Lung (tissue), 12 donors: ENCODE measurements around the gene PTPRN2. TPM values are rescaled to one million over a fixed set of nuclear protein-coding genes. Genes with fewer than 3 reads are reported as not detected.
"Not testable (repeated sequence)": the region's sequence is repeated elsewhere in the genome, so short reads cannot be mapped to it uniquely, and the experiment has no call there.

Source experiments
- ATAC-seq: fragments of 200-7000 bp; cut with Tn5 transposase; one replicate; pipeline ENCODE4 v1.9.1; 2020; ENCODE audit warnings: moderate number of reproducible peaks; ENCODE audit not compliant: insufficient read depth, low FRiP score
- DNase-seq, 3 donors: peaks; one replicate each; pipeline ENCODE4 v3.0.0-alpha.2; 2013 to 2017
- H3K27ac ChIP-seq, 2 donors: one replicate each; pipeline ENCODE4 v1.5.1; 2013; ENCODE audit warnings: mild to moderate bottlenecking in 2 of 2, moderate library complexity in 2 of 2, control low read depth in 1 of 2, inconsistent platforms in 1 of 2, low read depth in 1 of 2, low read length in 1 of 2
- H3K27me3 ChIP-seq, 3 donors: one replicate each; pipeline ENCODE4 v1.5.1; 2013; ENCODE audit warnings: low read length in 2 of 3; ENCODE audit not compliant: control insufficient read depth in 3 of 3, insufficient read depth in 3 of 3
- H3K36me3 ChIP-seq, 4 donors: one replicate each; pipeline ENCODE4 v1.5.1; 2013; ENCODE audit warnings: low read length in 4 of 4, mild to moderate bottlenecking in 1 of 4, moderate library complexity in 1 of 4; ENCODE audit not compliant: control insufficient read depth in 4 of 4, insufficient read depth in 4 of 4
- H3K4me1 ChIP-seq, 5 donors: one replicate each; pipeline ENCODE4 v1.5.1; 2013; ENCODE audit warnings: low read length in 5 of 5, mild to moderate bottlenecking in 2 of 5, moderate library complexity in 1 of 5; ENCODE audit not compliant: control insufficient read depth in 5 of 5, insufficient read depth in 5 of 5
- H3K4me3 ChIP-seq: one replicate; pipeline ENCODE4 v1.5.1; 2013; ENCODE audit warnings: mild to moderate bottlenecking, control low read depth, moderate library complexity
- H3K9ac ChIP-seq, 2 donors: one replicate each; pipeline ENCODE4 v1.5.1; 2013; ENCODE audit warnings: low read length in 2 of 2, control low read depth in 1 of 2; ENCODE audit not compliant: insufficient read depth in 1 of 2
- H3K9me3 ChIP-seq, 4 donors: one replicate each; pipeline ENCODE4 v1.5.1; 2013; ENCODE audit warnings: low read length in 3 of 4, mild to moderate bottlenecking in 1 of 4, moderate library complexity in 1 of 4; ENCODE audit not compliant: control insufficient read depth in 4 of 4, insufficient read depth in 3 of 4
- WGBS, 2 donors: extraction: QIAGEN DNeasy Blood & Tissue Kit; methylation state at CpG; one replicate each; pipeline ENCODE4 v1.1.7; 2013; 5-methylcytosine and 5-hydroxymethylcytosine counted together
- polyA plus RNA-seq, 2 donors: library from polyadenylated mRNA; stranded (reverse); fragments of 200-250 nt; gene quantifications; one replicate each; pipeline ENCODE4 v1.2.1, GENCODE V29; 2013
- total RNA-seq, 2 donors: library from RNA; depleted of rRNA in 1 of 2; stranded (reverse); fragments of >200 nt in 1 of 2; gene quantifications; one replicate each; pipeline ENCODE4 v1.2.1, GENCODE V29; 2014 to 2021
- TF ChIP-seq, protein P1 (sequence below): IDR thresholded peaks from 2 replicates; pipeline ENCODE4 v1.5.1; 2012; ENCODE audit warnings: mild to moderate bottlenecking; ENCODE audit errors: control extremely low read depth, extremely low read depth
- donor health status: control.
- donor health status: control.
- donor health status: Bipolar disorder and iron deficiency.
- donor health status: healthy.
- donor health status: DM: yes; HTN: yes; CAD: no.

PTPRN2 gene
- total and polyA plus RNA-seq, 4 donors, result 2.1 to 7.4 (median 4.4) TPM

DNA sequence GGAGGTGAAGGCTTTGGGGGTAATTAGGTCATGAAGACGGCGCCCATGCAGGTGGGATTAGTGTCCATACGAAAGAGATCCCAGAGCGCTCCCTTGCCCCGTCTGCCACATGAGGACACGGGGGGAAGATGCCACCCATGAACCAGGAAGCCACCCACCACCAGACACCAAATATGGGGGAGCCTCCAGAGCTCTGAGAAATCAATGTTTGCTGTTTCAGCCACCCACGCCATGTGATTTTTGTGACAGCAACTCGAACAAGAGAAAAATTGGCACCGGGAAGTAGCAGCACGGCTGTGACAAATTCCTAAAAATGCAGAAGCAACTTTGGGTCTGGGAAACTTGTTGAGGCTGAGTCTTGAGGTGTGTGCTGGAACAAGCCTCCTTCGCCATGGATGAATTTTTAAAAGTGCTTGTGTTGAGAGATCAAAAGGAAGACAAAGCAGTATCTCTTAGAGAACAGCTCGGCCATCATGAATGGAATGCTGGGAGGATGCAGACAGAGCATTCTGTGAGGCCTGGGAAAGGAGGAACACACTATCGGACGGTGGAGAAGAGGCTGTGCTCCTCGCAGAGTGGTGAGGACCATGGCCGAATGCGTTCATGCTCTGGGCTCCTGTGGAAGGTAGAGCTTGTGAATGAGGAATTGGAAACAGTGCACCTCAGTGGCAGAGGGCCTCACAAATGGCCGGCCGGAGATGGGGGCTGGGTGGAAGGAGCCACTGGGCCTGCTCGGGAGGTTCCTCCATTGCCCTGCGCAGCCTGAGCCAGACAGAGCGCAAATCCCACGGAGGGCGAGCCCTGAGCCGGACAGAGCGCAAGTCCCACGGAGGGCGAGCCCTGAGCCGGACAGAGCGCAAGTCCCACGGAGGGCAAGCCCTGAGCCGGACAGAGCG, 277.5 kb downstream of the PTPRN2 start:
- no peak overlapping the region for H3K4me3 ChIP-seq
- H3K4me1 ChIP-seq, result no peaks in the 10 kb centered on the region
- peaks cover 5 to 16% (median 6%) of the 10 kb centered on the region in 4 donors for H3K9me3 ChIP-seq
- H3K27ac ChIP-seq, result no peak overlapping the region
- DNase-seq (no peak), ATAC-seq (no peak)
- H3K36me3 ChIP-seq, result no peaks in the 10 kb centered on the region
- 90 to 91% methylated on average over 27 to 30 of the region's 33 CpGs for WGBS, 2 donors
- TF ChIP-seq, protein P1, sequence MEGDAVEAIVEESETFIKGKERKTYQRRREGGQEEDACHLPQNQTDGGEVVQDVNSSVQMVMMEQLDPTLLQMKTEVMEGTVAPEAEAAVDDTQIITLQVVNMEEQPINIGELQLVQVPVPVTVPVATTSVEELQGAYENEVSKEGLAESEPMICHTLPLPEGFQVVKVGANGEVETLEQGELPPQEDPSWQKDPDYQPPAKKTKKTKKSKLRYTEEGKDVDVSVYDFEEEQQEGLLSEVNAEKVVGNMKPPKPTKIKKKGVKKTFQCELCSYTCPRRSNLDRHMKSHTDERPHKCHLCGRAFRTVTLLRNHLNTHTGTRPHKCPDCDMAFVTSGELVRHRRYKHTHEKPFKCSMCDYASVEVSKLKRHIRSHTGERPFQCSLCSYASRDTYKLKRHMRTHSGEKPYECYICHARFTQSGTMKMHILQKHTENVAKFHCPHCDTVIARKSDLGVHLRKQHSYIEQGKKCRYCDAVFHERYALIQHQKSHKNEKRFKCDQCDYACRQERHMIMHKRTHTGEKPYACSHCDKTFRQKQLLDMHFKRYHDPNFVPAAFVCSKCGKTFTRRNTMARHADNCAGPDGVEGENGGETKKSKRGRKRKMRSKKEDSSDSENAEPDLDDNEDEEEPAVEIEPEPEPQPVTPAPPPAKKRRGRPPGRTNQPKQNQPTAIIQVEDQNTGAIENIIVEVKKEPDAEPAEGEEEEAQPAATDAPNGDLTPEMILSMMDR, result no peak
- H3K27me3 ChIP-seq, result no peaks in the 10 kb centered on the region
- no peak overlapping the region for H3K9ac ChIP-seq

DNA sequence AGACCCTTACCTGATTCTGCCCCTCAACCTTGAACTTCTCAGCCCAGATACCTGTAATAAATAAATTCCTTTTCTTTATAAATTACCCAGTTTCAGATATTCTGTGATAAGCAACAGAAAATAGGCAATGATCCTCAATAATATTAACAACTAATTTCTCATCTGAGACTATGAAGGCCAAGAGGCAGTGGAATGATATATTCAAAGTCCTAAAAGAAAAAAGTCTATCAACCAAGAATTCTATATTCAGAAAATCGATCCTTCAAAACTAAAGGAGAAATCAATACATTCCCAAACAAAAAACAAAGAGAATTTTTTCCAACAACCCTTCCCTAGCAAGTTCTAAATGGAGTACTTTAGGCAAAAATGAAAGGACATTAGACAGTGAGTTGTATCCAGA, 279.6 kb downstream of the PTPRN2 start:
- TF ChIP-seq, protein P1, result no peak
- H3K4me1 ChIP-seq, result no peaks in the 10 kb centered on the region
- H3K9me3 ChIP-seq, result peaks cover 5 to 18% (median 6%) of the 10 kb centered on the region in 4 donors
- H3K4me3 ChIP-seq, result no peak overlapping the region
- H3K36me3 ChIP-seq, result no peaks in the 10 kb centered on the region
- no peak overlapping the region for H3K27ac ChIP-seq
- DNase-seq (no peak), ATAC-seq (no peak)
- WGBS, 2 donors, result 66 to 83% methylated on average over 1 of the region's 1 CpG
- H3K9ac ChIP-seq, result no peak overlapping the region
- H3K27me3 ChIP-seq, result no peaks in the 10 kb centered on the region

DNA sequence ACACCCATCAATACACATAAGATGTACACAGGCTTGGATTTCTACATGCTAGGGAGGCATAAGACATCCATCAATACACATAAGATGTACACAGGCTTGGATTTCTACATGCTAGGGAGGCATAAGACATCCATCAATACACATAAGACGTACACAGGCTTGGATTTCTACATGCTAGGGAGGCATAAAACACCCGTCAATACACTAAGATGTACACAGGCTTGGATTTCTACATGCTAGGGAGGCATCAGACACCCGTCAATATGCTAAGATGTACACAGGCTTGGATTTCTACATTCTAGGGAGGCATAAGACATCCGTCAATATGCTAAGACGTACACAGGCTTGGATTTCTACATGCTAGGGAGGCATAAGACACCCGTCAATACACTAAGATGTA, 283.6 kb downstream of the PTPRN2 start:
- not testable (repeated sequence) for H3K27ac ChIP-seq, H3K9ac ChIP-seq, H3K4me1 ChIP-seq, H3K27me3 ChIP-seq, DNase-seq, H3K4me3 ChIP-seq, ATAC-seq, H3K36me3 ChIP-seq
- WGBS, 2 donors, result 88 to 91% methylated on average over 6 of the region's 6 CpGs
- H3K9me3 ChIP-seq, result peaks cover 0 to 13% (median 5%) of the 10 kb centered on the region in 4 donors

DNA sequence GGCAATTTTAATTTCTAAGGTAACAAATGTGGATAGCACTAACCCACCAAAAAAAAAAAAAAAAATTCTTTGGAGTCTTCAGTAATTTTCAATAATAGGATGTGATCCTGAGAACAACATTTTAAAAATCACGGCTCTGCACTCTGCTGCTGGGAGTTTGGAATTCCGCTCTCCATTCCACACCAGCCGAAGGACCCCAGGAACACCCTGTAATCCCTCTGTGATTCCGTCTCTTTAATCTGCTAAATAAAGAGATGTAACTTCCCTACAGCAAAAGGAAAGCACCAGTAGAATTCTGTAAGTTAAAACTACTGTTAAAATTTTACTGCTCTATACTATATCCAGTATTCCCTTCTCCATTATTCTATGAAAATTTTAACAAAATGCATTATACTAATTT, 284.5 kb downstream of the PTPRN2 start:
- DNase-seq (no peak), ATAC-seq (no peak)
- Histone ChIP-seq H3K27me3 (no peaks in the 10 kb centered on the region), H3K36me3 (no peaks in the 10 kb centered on the region), H3K4me1 (no peaks in the 10 kb centered on the region), H3K4me3 (no peak overlapping the region), H3K9ac (no peak overlapping the region), H3K9me3 (peaks cover 0 to 13% (median 5%) of the 10 kb centered on the region in 4 donors), H3K27ac (no peak overlapping the region)
- TF ChIP-seq, protein P1, result no peak
- WGBS, 2 donors, result 80 to 92% methylated on average over 4 of the region's 4 CpGs
